HepG2 (cell line): ENCODE measurements around the gene KLF5. TPM values are rescaled to one million over a fixed set of nuclear protein-coding genes. Genes with fewer than 3 reads are reported as not detected.

ENCODE experiments used
- ATAC-seq: fragments of 200-7000 bp; cut with Tn5 transposase; 3 replicates; pipeline ENCODE4 v1.9.1; 2020; ENCODE audit warnings: mild to moderate bottlenecking, moderate library complexity
- BruUV-seq: library from RNA; stranded (reverse); fragments of 400-500 nt; replicated peaks from 2 replicates; lab custom pipeline; 2021; lab: Mats Ljungman, UMichigan
- CTCF ChIA-PET: fragments of 300-600 bp; formaldehyde crosslinking; extraction: SDS; loops from one replicate; lab custom pipeline; 2021; ENCODE audit warnings: low total read pairs, inconsistent platforms, low intra/inter-chr PET ratio; lab: Yijun Ruan, JAX
- POLR2A ChIA-PET: fragments of 350-600 bp; sonication (Branson Sonifier 250); formaldehyde crosslinking; loops from one replicate; lab custom pipeline; 2020; ENCODE audit warnings: antibody characterized with exemption, inconsistent platforms; lab: Yijun Ruan, JAX
- DNase-seq: peaks from one replicate; pipeline ENCODE4 v3.0.0-alpha.2; 2015; ENCODE audit warnings: low spot score
- FAIRE-seq: peaks from 3 replicates; lab custom pipeline; 2011; peaks lifted over from hg19 to GRCh38; lab: Jason Lieb, UNC
- H2AFZ ChIP-seq: one replicate; pipeline ENCODE4 v1.6.1; 2011; ENCODE audit warnings: low read length, inconsistent platforms
- H3K27ac ChIP-seq: fragments of 300-600 bp; 3 replicates; pipeline ENCODE4 v1.8.0; 2011; ENCODE audit warnings: mixed run types, mild to moderate bottlenecking, mixed read lengths, low read length, inconsistent platforms; ENCODE audit not compliant: insufficient read depth; ENCODE audit errors: extremely low read length
- H3K27me3 ChIP-seq, 2 experiments: fragments of 200-600 bp in 1 of 2; 2 replicates in 1 of 2; 3 replicates in 1 of 2; pipeline versions ENCODE4 v1.6.0 to v1.8.0; 2011; ENCODE audit warnings: low read length in 2 of 2, mild to moderate bottlenecking in 2 of 2, moderate library complexity in 2 of 2, inconsistent platforms in 1 of 2; ENCODE audit not compliant: insufficient read depth in 2 of 2, control insufficient read depth in 1 of 2
- H3K36me3 ChIP-seq, 2 experiments: fragments of 200-600 bp in 1 of 2; replicated peaks in 1 of 2; 2 replicates in 1 of 2; 3 replicates in 1 of 2; pipeline versions ENCODE4 v1.5.1 to v1.8.0; 2011; ENCODE audit warnings: low read length in 2 of 2, inconsistent platforms in 1 of 2; ENCODE audit not compliant: insufficient read depth in 2 of 2, control insufficient read depth in 1 of 2
- H3K4me1 ChIP-seq: 2 replicates; pipeline ENCODE4 v1.5.1; 2012; ENCODE audit warnings: low read length, inconsistent platforms; ENCODE audit not compliant: insufficient read depth
- H3K4me2 ChIP-seq: 2 replicates; pipeline ENCODE4 v1.6.0; 2011; ENCODE audit warnings: low read depth, low read length, inconsistent platforms
- H3K4me3 ChIP-seq, 3 experiments: fragments of 200-600 bp in 1 of 3; sonication (generic), shearing (Covaris generic) in 1 of 3; replicated peaks in 1 of 3; 2 replicates each; pipeline ENCODE4 v1.5.1; 2011 to 2016; ENCODE audit warnings: low read length in 3 of 3, inconsistent platforms in 2 of 3, low read depth in 2 of 3, mild to moderate bottlenecking in 2 of 3, control low read depth in 1 of 3, mixed read lengths in 1 of 3; ENCODE audit not compliant: insufficient read depth in 1 of 3
- H3K79me2 ChIP-seq: one replicate; pipeline ENCODE4 v1.6.1; 2011; ENCODE audit warnings: low read length, inconsistent platforms; ENCODE audit not compliant: insufficient read depth
- H3K9ac ChIP-seq: 2 replicates; pipeline ENCODE4 v1.6.0; 2011; ENCODE audit warnings: mild to moderate bottlenecking, low read depth, low read length, inconsistent platforms; ENCODE audit not compliant: insufficient read depth
- H3K9me3 ChIP-seq: 2 replicates; pipeline ENCODE4 v1.5.1; 2012; ENCODE audit warnings: mild to moderate bottlenecking, low read length
- H4K20me1 ChIP-seq: 2 replicates; pipeline ENCODE4 v1.6.0; 2011; ENCODE audit warnings: inconsistent platforms, mild to moderate bottlenecking, low read length, moderate library complexity; ENCODE audit not compliant: insufficient read depth
- ARID5B ChIP-seq: IDR thresholded peaks from 2 replicates; pipeline ENCODE4 v1.4.0; 2020; ENCODE audit warnings: mild to moderate bottlenecking, missing genetic modification reagents
- MTA3 ChIP-seq: sonication (generic); formaldehyde crosslinking; IDR thresholded peaks from 2 replicates; pipeline ENCODE4 v1.4.0; 2020; ENCODE audit warnings: missing genetic modification reagents
- MXD4 ChIP-seq: IDR thresholded peaks from 2 replicates; pipeline ENCODE4 v1.6.1; 2016; ENCODE audit warnings: mild to moderate bottlenecking, missing biosample characterization, missing genetic modification reagents
- RFXANK ChIP-seq: IDR thresholded peaks from 2 replicates; pipeline ENCODE4 v1.6.1; 2016
- TBP ChIP-seq: sonication (generic); formaldehyde crosslinking; IDR thresholded peaks from 2 replicates; pipeline ENCODE4 v1.5.0; 2020; ENCODE audit warnings: missing genetic modification reagents
- WGBS: methylation state at CpG from one replicate; pipeline ENCODE4 v1.1.6; 2017; ENCODE audit warnings: low lambda C conversion rate; 5-methylcytosine and 5-hydroxymethylcytosine counted together
- in situ Hi-C: cut with HindIII; loops from 2 replicates; pipeline ENCODE4 v1.10.0; 2017; ENCODE audit warnings: low pct_unique_long_range_greater_than_20kb; ENCODE audit not compliant: extremely low pct_ligation_motif_present
- intact Hi-C: fragments of 100-400 bp; cut with micrococcal nuclease; formaldehyde crosslinking; loops from one replicate; pipeline ENCODE4 v1.10.0; 2022; ENCODE audit not compliant: unreplicated experiment
- polyA plus RNA-seq, 8 experiments: library from polyadenylated mRNA; depleted of rRNA in 3 of 8; stranded (reverse) in 7 of 8; unstranded in 1 of 8; fragments of >200 nt; fragmentation: Illumina TruSeq in 4 of 8; extraction: Trizol in 4 of 8; gene quantifications; 2 replicates each; pipeline versions ENCODE4 v1.2.1 to v1.2.3, GENCODE V29; 2011 to 2016; ENCODE audit warnings: low read depth in 4 of 8, missing spikeins in 1 of 8, mixed read lengths in 1 of 8; ENCODE audit not compliant: insufficient read depth in 1 of 8
- total RNA-seq, 5 experiments: library from RNA; depleted of rRNA; stranded (reverse); fragments of >200 nt; fragmentation: Illumina TruSeq; extraction: Trizol; gene quantifications; 2 replicates each; pipeline ENCODE4 v1.2.3, GENCODE V29; 2016; ENCODE audit warnings: low read depth in 1 of 5

Gene KLF5
- total and polyA plus RNA-seq, 2 of the 13 experiments (the other 11 are each of a cell fraction or from before 2014, with no cell fraction given), result 1.7 to 9.2 TPM

GRCh38 chr13:73074926-73075325 is 16.1 kb downstream of the KLF5 start (continued):
- no peak for TF ChIP-seq MTA3 (CRISPR knock-in tag)

- H4K20me1 ChIP-seq, result no peaks in the 10 kb centered on the region
- H3K9me3 ChIP-seq, result no peaks in the 10 kb centered on the region
- DNase-seq (no peak), FAIRE-seq (no peak), ATAC-seq (no peak)
- TF ChIP-seq ARID5B (CRISPR knock-in tag) (no peak), MXD4 (CRISPR knock-in tag) (no peak), RFXANK (no peak), TBP (no peak)
- H3K27me3 ChIP-seq, result no peaks in the 10 kb centered on the region
- H3K4me1 ChIP-seq, result peaks cover 5% of the 10 kb centered on the region; the same call in 1 of the 2 replicates
- no peaks in the 10 kb centered on the region for H3K79me2 ChIP-seq
- H3K4me3 ChIP-seq, result no peak overlapping the region
- POLR2A ChIA-PET, result no interaction called here
- H3K9ac ChIP-seq, result no peak overlapping the region
- no peak overlapping the region for H3K27ac ChIP-seq
- in situ Hi-C loops, result no loop called here
- CTCF ChIA-PET, result no interaction called here
- intact Hi-C loops, result no loop called here
- no peak overlapping the region for H2AFZ ChIP-seq
- BruUV-seq, result no TSS peak
- WGBS, result 96% methylated on average over 18 of the region's 18 CpGs
- H3K4me2 ChIP-seq, result no peak overlapping the region
- H3K36me3 ChIP-seq, result no peaks in the 10 kb centered on the region
These were observed 16.7 kb downstream of the KLF5 start for GRCh38 chr13:73075546-73075945.
